Neural cell (in vitro differentiated cells): ENCODE data around the gene FAM118A. TPM values are rescaled to one million over a fixed set of nuclear protein-coding genes. Genes with fewer than 3 reads are reported as not detected.

Source experiments
- H2AFZ ChIP-seq: fragments of 200-600, 300-800 bp; sonication (generic), shearing (Covaris generic); 2 replicates; pipeline ENCODE4 v1.6.0; 2014; ENCODE audit warnings: low read depth, mild to moderate bottlenecking, antibody characterized with exemption, low read length, moderate library complexity
- H3F3A ChIP-seq: fragments of 200-600 bp; shearing (Covaris generic); 2 replicates; pipeline ENCODE4 v1.6.1; 2016; ENCODE audit warnings: mild to moderate bottlenecking, moderate library complexity, mixed read lengths, antibody characterized with exemption, low read length; ENCODE audit not compliant: insufficient read depth, poor library complexity, severe bottlenecking
- H3K27ac ChIP-seq: fragments of 200-600, 300-800 bp; sonication (generic), shearing (Covaris generic); 2 replicates; pipeline ENCODE4 v1.5.1; 2014; ENCODE audit warnings: mild to moderate bottlenecking, low read length, moderate library complexity
- H3K27me3 ChIP-seq: fragments of 300-800, 200-600 bp; sonication (generic), shearing (Covaris generic); 2 replicates; pipeline ENCODE4 v1.6.0; 2014; ENCODE audit warnings: mild to moderate bottlenecking, low read depth, low read length, moderate library complexity; ENCODE audit not compliant: insufficient read depth
- H3K36me3 ChIP-seq: fragments of 300-800, 200-600 bp; sonication (generic), shearing (Covaris generic); 2 replicates; pipeline ENCODE4 v1.5.1; 2014; ENCODE audit warnings: mild to moderate bottlenecking, antibody characterized with exemption, low read length, moderate library complexity; ENCODE audit not compliant: insufficient read depth
- H3K4me2 ChIP-seq: fragments of 300-800, 200-600 bp; sonication (generic), shearing (Covaris generic); 2 replicates; pipeline ENCODE4 v1.6.0; 2014; ENCODE audit warnings: mild to moderate bottlenecking, low read length
- H3K4me3 ChIP-seq: fragments of 300-800, 200-600 bp; sonication (generic), shearing (Covaris generic); 2 replicates; pipeline ENCODE4 v1.5.1; 2014; ENCODE audit warnings: mild to moderate bottlenecking, low read length, moderate library complexity
- H3K79me2 ChIP-seq: fragments of 200-600 bp; shearing (Covaris generic); replicated peaks from 2 replicates; pipeline ENCODE4 v1.6.0; 2014; ENCODE audit warnings: mild to moderate bottlenecking, low read length, moderate library complexity; ENCODE audit not compliant: insufficient read depth
- H3K9ac ChIP-seq: fragments of 300-800, 200-600 bp; sonication (generic), shearing (Covaris generic); 2 replicates; pipeline ENCODE4 v1.6.1; 2016; ENCODE audit warnings: mild to moderate bottlenecking, low read length, mixed read lengths
- H3K9me2 ChIP-seq: fragments of 200-600 bp; shearing (Covaris generic); 2 replicates; pipeline ENCODE4 v1.6.1; 2016; ENCODE audit warnings: mild to moderate bottlenecking, low read length, mixed read lengths; ENCODE audit not compliant: insufficient read depth
- H3K9me3 ChIP-seq: fragments of 200-600, 300-800 bp; sonication (generic), shearing (Covaris generic); 2 replicates; pipeline ENCODE4 v1.6.1; 2016; ENCODE audit warnings: mild to moderate bottlenecking, mixed run types, low read length, moderate library complexity, mixed read lengths
- H4K20me1 ChIP-seq: fragments of 200-600 bp; shearing (Covaris generic); 2 replicates; pipeline ENCODE4 v1.6.1; 2016; ENCODE audit warnings: mild to moderate bottlenecking, mixed run types; ENCODE audit not compliant: insufficient read depth
- CTCF ChIP-seq: fragments of 450-650 bp; IDR thresholded peaks from 2 replicates; pipeline ENCODE4 v1.5.1; 2014; ENCODE audit warnings: antibody characterized with exemption, mild to moderate bottlenecking, moderate library complexity; ENCODE audit not compliant: poor library complexity, severe bottlenecking
- EP300 ChIP-seq: fragments of 450-650 bp; conservative IDR thresholded peaks from 2 replicates; pipeline ENCODE4 v1.6.1; 2014; ENCODE audit warnings: antibody characterized with exemption, mild to moderate bottlenecking, moderate library complexity; ENCODE audit not compliant: poor library complexity, severe bottlenecking
- MXI1 ChIP-seq: fragments of 450-650 bp; conservative IDR thresholded peaks from 2 replicates; pipeline ENCODE4 v1.6.1; 2014; ENCODE audit warnings: antibody characterized with exemption, mild to moderate bottlenecking; ENCODE audit not compliant: poor library complexity, severe bottlenecking
- RAD21 ChIP-seq: fragments of 450-650 bp; conservative IDR thresholded peaks from 2 replicates; pipeline ENCODE4 v1.6.1; 2014; ENCODE audit warnings: antibody characterized with exemption, mild to moderate bottlenecking, moderate library complexity
- REST ChIP-seq: IDR thresholded peaks from 2 replicates; pipeline ENCODE4 v1.6.1; 2012; ENCODE audit warnings: borderline replicate concordance
- SMC3 ChIP-seq: fragments of 450-650 bp; conservative IDR thresholded peaks from 2 replicates; pipeline ENCODE4 v1.6.1; 2014; ENCODE audit warnings: antibody characterized with exemption, mild to moderate bottlenecking, moderate library complexity; ENCODE audit not compliant: poor library complexity
- TAF1 ChIP-seq: IDR thresholded peaks from 2 replicates; pipeline ENCODE4 v1.6.1; 2012; ENCODE audit warnings: low read depth
- polyA plus RNA-seq: library from polyadenylated mRNA; depleted of rRNA; stranded (reverse); fragments of >200 nt; gene quantifications from 2 replicates; pipeline ENCODE4 v1.2.3, GENCODE V29; 2014

FAM118A gene
- polyA plus RNA-seq, 1 donor from 2014 or later, result 9.6 TPM

GRCh38 chr22:45322873-45323525, 13.3 kb downstream of the FAM118A start:
- H3K4me3 ChIP-seq, result no peak overlapping the region
- H3K9me3 ChIP-seq, result no peaks in the 10 kb centered on the region
- no peaks in the 10 kb centered on the region for H3K9me2 ChIP-seq
- H3K36me3 ChIP-seq, result no peaks in the 10 kb centered on the region
- no peak overlapping the region for H3K27ac ChIP-seq
- H3K79me2 ChIP-seq, result no peaks in the 10 kb centered on the region
- H4K20me1 ChIP-seq, result no peaks in the 10 kb centered on the region
- TF ChIP-seq EP300, result no peak
- TF ChIP-seq MXI1, result no peak
- TF ChIP-seq RAD21, result no peak
- TF ChIP-seq REST, result no peak
- no peak overlapping the region for H3K9ac ChIP-seq
- no peaks in the 10 kb centered on the region for H3F3A ChIP-seq
- H3K27me3 ChIP-seq, result no peaks in the 10 kb centered on the region
- no peak overlapping the region for H3K4me2 ChIP-seq
- no peak overlapping the region for H2AFZ ChIP-seq

GRCh38 chr22:45323695-45324094, 14.0 kb downstream of the FAM118A start:
- Histone ChIP-seq H3K79me2 (no peaks in the 10 kb centered on the region), H3K9ac (no peak overlapping the region), H2AFZ (no peak overlapping the region), H4K20me1 (no peaks in the 10 kb centered on the region), H3K4me2 (no peak overlapping the region), H3K4me3 (no peak overlapping the region), H3K27ac (no peak overlapping the region), H3K9me3 (no peaks in the 10 kb centered on the region), H3K9me2 (no peaks in the 10 kb centered on the region), H3F3A (no peaks in the 10 kb centered on the region), H3K27me3 (no peaks in the 10 kb centered on the region), H3K36me3 (no peaks in the 10 kb centered on the region)
- no peak for TF ChIP-seq RAD21
- no peak for TF ChIP-seq CTCF
- no peak for TF ChIP-seq TAF1
- TF ChIP-seq REST, result no peak
- TF ChIP-seq EP300, result no peak
- no peak for TF ChIP-seq SMC3
